HCT116 (cell line): ENCODE data around the gene LRRK1. TPM values are rescaled to one million over a fixed set of nuclear protein-coding genes. Genes with fewer than 3 reads are reported as not detected.

Experiments
- ATAC-seq: fragments of 200-7000 bp; cut with Tn5 transposase; 2 replicates; pipeline ENCODE4 v1.9.1; 2020; ENCODE audit warnings: mild to moderate bottlenecking, moderate library complexity
- BruUV-seq: library from RNA; stranded (reverse); fragments of 400-500 nt; replicated peaks from 2 replicates; lab custom pipeline; 2021; lab: Mats Ljungman, UMichigan
- CTCF ChIA-PET: fragments of 300-600 bp; sonication (Branson Sonifier 250); formaldehyde crosslinking; loops from one replicate; lab custom pipeline; 2021; ENCODE audit warnings: antibody characterized with exemption; lab: Charles Lee
- POLR2A ChIA-PET: fragments of 300-600, 350-600 bp; sonication (Branson Sonifier 250); formaldehyde crosslinking; loops from one replicate; lab custom pipeline; 2021; ENCODE audit warnings: antibody characterized with exemption; lab: Charles Lee
- RAD21 ChIA-PET, 2 experiments: fragments of 300-600 bp; sonication (Branson Sonifier 250); formaldehyde crosslinking; loops; one replicate each; lab custom pipeline; 2023; ENCODE audit warnings: low total read pairs in 2 of 2; ENCODE audit not compliant: uncharacterized antibody in 2 of 2, unreplicated experiment in 2 of 2, low non-redundant PET in 1 of 2; lab: Charles Lee
- DNase-seq: peaks from one replicate; pipeline ENCODE4 v3.0.0-alpha.2; 2010; ENCODE audit warnings: low read depth, low spot score
- H2AFZ ChIP-seq: fragments of 200-600 bp; shearing (Covaris generic), sonication (generic); 2 replicates; pipeline ENCODE4 v1.6.1; 2017; ENCODE audit warnings: low read depth, mixed run types, mixed read lengths, antibody characterized with exemption, low read length; ENCODE audit not compliant: poor library complexity, severe bottlenecking
- H3K27ac ChIP-seq: 2 replicates; pipeline ENCODE4 v1.5.1; 2012; ENCODE audit warnings: low read depth, low read length
- H3K27me3 ChIP-seq: fragments of 200-600 bp; sonication (generic); 2 replicates; pipeline ENCODE4 v1.6.1; 2016; ENCODE audit warnings: mixed run types, low read length, mixed read lengths; ENCODE audit not compliant: insufficient read depth
- H3K36me3 ChIP-seq, 2 experiments: fragments of 200-500 bp in 1 of 2; fragments of 200-600 bp in 1 of 2; sonication (Bioruptor generic) in 1 of 2; sonication (generic) in 1 of 2; 2 replicates each; pipeline versions ENCODE4 v1.5.1 to v1.6.1; 2014 to 2016; ENCODE audit warnings: low read length in 2 of 2, inconsistent platforms in 1 of 2, mixed read lengths in 1 of 2, mixed run types in 1 of 2; ENCODE audit not compliant: insufficient read depth in 2 of 2, control insufficient read depth in 1 of 2
- H3K4me1 ChIP-seq, 2 experiments: fragments of 200-600 bp in 1 of 2; sonication (generic) in 1 of 2; 2 replicates each; pipeline versions ENCODE4 v1.5.1 to v1.6.1; 2012 to 2017; ENCODE audit warnings: low read length in 2 of 2, inconsistent platforms in 1 of 2, mild to moderate bottlenecking in 1 of 2, mixed read lengths in 1 of 2, mixed run types in 1 of 2, moderate library complexity in 1 of 2; ENCODE audit not compliant: insufficient read depth in 2 of 2, control insufficient read depth in 1 of 2
- H3K4me2 ChIP-seq: fragments of 200-600 bp; sonication (generic); 2 replicates; pipeline ENCODE4 v1.6.1; 2017; ENCODE audit warnings: mixed run types, low read length, mixed read lengths
- H3K4me3 ChIP-seq, 2 experiments: fragments of 200-600 bp in 1 of 2; sonication (generic) in 1 of 2; replicated peaks in 1 of 2; 2 replicates each; pipeline ENCODE4 v1.5.1; 2011 to 2016; ENCODE audit warnings: low read length in 2 of 2, control low read depth in 1 of 2, low read depth in 1 of 2, mild to moderate bottlenecking in 1 of 2, mixed read lengths in 1 of 2, mixed run types in 1 of 2
- H3K79me2 ChIP-seq: fragments of 200-600 bp; sonication (generic); 2 replicates; pipeline ENCODE4 v1.6.1; 2017; ENCODE audit warnings: mild to moderate bottlenecking, mixed run types, low read length, moderate library complexity, mixed read lengths; ENCODE audit not compliant: insufficient read depth
- H3K9ac ChIP-seq: fragments of 200-600 bp; sonication (generic); 2 replicates; pipeline ENCODE4 v1.6.1; 2016; ENCODE audit warnings: low read length, mixed read lengths
- H3K9me2 ChIP-seq: fragments of 200-600 bp; sonication (generic), shearing (Covaris generic); 2 replicates; pipeline ENCODE4 v1.6.1; 2017; ENCODE audit warnings: mixed run types, mild to moderate bottlenecking, moderate library complexity; ENCODE audit not compliant: insufficient read depth
- H3K9me3 ChIP-seq, 2 experiments: fragments of 200-500 bp in 1 of 2; fragments of 200-600 bp in 1 of 2; sonication (Bioruptor generic) in 1 of 2; sonication (generic) in 1 of 2; 2 replicates each; pipeline ENCODE4 v1.6.1; 2014 to 2017; ENCODE audit warnings: low read length in 2 of 2, mixed read lengths in 2 of 2, inconsistent platforms in 1 of 2, low read depth in 1 of 2, mild to moderate bottlenecking in 1 of 2, mixed run types in 1 of 2, moderate library complexity in 1 of 2; ENCODE audit not compliant: control insufficient read depth in 1 of 2, insufficient read depth in 1 of 2
- H4K20me1 ChIP-seq: fragments of 200-600 bp; sonication (generic), shearing (Covaris generic); 2 replicates; pipeline ENCODE4 v1.6.1; 2017; ENCODE audit warnings: mixed run types, mild to moderate bottlenecking, moderate library complexity; ENCODE audit not compliant: insufficient read depth
- EGR1 ChIP-seq: IDR thresholded peaks from 2 replicates; pipeline ENCODE4 v1.6.1; 2012; ENCODE audit warnings: low read depth
- POLR2AphosphoS5 ChIP-seq: IDR thresholded peaks from 2 replicates; pipeline ENCODE4 v1.6.1; 2011; ENCODE audit warnings: mild to moderate bottlenecking, low read depth, low read length, moderate library complexity
- SRF ChIP-seq: IDR thresholded peaks from 2 replicates; pipeline ENCODE4 v1.6.1; 2012; ENCODE audit warnings: low read depth
- TCF7L2 ChIP-seq: IDR thresholded peaks from 2 replicates; pipeline ENCODE4 v1.7.0; 2011; ENCODE audit warnings: borderline replicate concordance, inconsistent platforms; ENCODE audit not compliant: insufficient read depth, insufficient read length; ENCODE audit errors: extremely low read depth
- YY1 ChIP-seq: IDR thresholded peaks from 2 replicates; pipeline ENCODE4 v1.6.1; 2011; ENCODE audit warnings: low read length, low read depth, moderate library complexity, mild to moderate bottlenecking; ENCODE audit not compliant: insufficient replicate concordance; ENCODE audit errors: extremely low read depth
- ZNF274 ChIP-seq: fragments of 200-500 bp; sonication (Bioruptor generic); IDR thresholded peaks from 2 replicates; pipeline ENCODE4 v1.6.1; 2014; ENCODE audit warnings: mild to moderate bottlenecking, low read depth, low read length, inconsistent platforms
- intact Hi-C: fragments of 100-400 bp; cut with micrococcal nuclease; formaldehyde crosslinking; loops from 2 replicates; pipeline ENCODE4 v1.10.0; 2022
- total RNA-seq: library from RNA; stranded (reverse); gene quantifications from one replicate; pipeline ENCODE4 v1.2.1, GENCODE V29; 2021; ENCODE audit not compliant: unreplicated experiment
- TF ChIP-seq, protein P1 (sequence below): IDR thresholded peaks from 2 replicates; pipeline ENCODE4 v1.6.1; 2012
- TF ChIP-seq, protein P2 (sequence below), 3 experiments: fragments of 200-600 bp in 1 of 3; sonication (generic) in 1 of 3; IDR thresholded peaks in 2 of 3; conservative IDR thresholded peaks in 1 of 3; 2 replicates each; pipeline ENCODE4 v1.5.1; 2012 to 2017; ENCODE audit warnings: low read depth in 2 of 3, low read length in 2 of 3, antibody characterized with exemption in 1 of 3, borderline replicate concordance in 1 of 3, control low read depth in 1 of 3, mild to moderate bottlenecking in 1 of 3, mixed read lengths in 1 of 3, mixed run types in 1 of 3, moderate library complexity in 1 of 3; ENCODE audit not compliant: insufficient read depth in 1 of 3
- TF ChIP-seq, protein P3 (sequence below): IDR thresholded peaks from 2 replicates; pipeline ENCODE4 v1.6.1; 2011; ENCODE audit warnings: mild to moderate bottlenecking, low read length, moderate library complexity; ENCODE audit not compliant: insufficient replicate concordance; ENCODE audit errors: extremely low read depth

LRRK1 gene
- total RNA-seq, 1 experiment from 2014 or later = 21.6 TPM

DNA sequence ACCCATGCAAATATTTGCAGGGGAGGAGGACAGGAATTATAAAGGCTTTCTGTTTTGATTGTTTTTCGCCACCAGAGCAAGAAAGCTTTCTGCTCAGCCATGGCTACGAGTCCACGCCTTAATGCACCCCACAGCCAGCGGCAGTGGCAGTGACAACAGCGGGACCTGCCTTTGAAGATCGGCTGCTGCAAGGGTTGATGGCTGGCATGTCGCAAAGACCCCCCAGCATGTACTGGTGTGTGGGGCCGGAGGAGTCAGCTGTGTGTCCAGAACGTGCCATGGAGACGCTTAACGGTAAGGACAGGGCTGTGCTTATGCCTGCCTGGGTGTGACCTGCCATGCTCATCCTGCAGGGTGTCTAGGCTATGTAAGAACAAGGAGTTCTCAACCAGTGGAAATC is 5.3 kb downstream of the LRRK1 start:
- Histone ChIP-seq H3K36me3 (peaks cover 0 to 20% of the 10 kb centered on the region in 2 experiments; a peak in 2 of 4 replicates), H3K9me3 (no peaks in the 10 kb centered on the region), H3K4me2 (no peak overlapping the region), H3K4me3 (no peak overlapping the region), H3K27ac (no peak overlapping the region), H3K27me3 (no peaks in the 10 kb centered on the region), H2AFZ (no peak overlapping the region), H3K79me2 (peaks cover 14% of the 10 kb centered on the region; the same call in 1 of the 2 replicates), H3K9me2 (no peaks in the 10 kb centered on the region), H4K20me1 (no peaks in the 10 kb centered on the region), H3K9ac (no peak overlapping the region), H3K4me1 (peaks cover 6 to 14% of the 10 kb centered on the region in 2 experiments; a peak in 2 of 4 replicates)
- ChIA-PET CTCF (no interaction called here), RAD21 (no interaction called here), POLR2A (no interaction called here)
- no peak for ATAC-seq
- no TSS peak for BruUV-seq
- no peak for DNase-seq
- intact Hi-C loops = no loop called here
- TF ChIP-seq, protein P1, sequence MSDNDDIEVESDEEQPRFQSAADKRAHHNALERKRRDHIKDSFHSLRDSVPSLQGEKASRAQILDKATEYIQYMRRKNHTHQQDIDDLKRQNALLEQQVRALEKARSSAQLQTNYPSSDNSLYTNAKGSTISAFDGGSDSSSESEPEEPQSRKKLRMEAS = no peak
- TF ChIP-seq, protein P2, sequence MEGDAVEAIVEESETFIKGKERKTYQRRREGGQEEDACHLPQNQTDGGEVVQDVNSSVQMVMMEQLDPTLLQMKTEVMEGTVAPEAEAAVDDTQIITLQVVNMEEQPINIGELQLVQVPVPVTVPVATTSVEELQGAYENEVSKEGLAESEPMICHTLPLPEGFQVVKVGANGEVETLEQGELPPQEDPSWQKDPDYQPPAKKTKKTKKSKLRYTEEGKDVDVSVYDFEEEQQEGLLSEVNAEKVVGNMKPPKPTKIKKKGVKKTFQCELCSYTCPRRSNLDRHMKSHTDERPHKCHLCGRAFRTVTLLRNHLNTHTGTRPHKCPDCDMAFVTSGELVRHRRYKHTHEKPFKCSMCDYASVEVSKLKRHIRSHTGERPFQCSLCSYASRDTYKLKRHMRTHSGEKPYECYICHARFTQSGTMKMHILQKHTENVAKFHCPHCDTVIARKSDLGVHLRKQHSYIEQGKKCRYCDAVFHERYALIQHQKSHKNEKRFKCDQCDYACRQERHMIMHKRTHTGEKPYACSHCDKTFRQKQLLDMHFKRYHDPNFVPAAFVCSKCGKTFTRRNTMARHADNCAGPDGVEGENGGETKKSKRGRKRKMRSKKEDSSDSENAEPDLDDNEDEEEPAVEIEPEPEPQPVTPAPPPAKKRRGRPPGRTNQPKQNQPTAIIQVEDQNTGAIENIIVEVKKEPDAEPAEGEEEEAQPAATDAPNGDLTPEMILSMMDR (IDR thresholded peaks at IDR 0.05 in 2 of 3, conservative IDR thresholded peaks at IDR 0.05 in 1 of 3; ENCODE audit: borderline replicate concordance in 1 of 3, insufficient read depth in 1 of 3, low read depth in 2 of 3, low read length in 2 of 3) = no peak
- TF ChIP-seq YY1 (no peak), POLR2AphosphoS5 (no peak), EGR1 (no peak), TCF7L2 (no peak), ZNF274 (no peak), SRF (no peak)
- TF ChIP-seq, protein P3, sequence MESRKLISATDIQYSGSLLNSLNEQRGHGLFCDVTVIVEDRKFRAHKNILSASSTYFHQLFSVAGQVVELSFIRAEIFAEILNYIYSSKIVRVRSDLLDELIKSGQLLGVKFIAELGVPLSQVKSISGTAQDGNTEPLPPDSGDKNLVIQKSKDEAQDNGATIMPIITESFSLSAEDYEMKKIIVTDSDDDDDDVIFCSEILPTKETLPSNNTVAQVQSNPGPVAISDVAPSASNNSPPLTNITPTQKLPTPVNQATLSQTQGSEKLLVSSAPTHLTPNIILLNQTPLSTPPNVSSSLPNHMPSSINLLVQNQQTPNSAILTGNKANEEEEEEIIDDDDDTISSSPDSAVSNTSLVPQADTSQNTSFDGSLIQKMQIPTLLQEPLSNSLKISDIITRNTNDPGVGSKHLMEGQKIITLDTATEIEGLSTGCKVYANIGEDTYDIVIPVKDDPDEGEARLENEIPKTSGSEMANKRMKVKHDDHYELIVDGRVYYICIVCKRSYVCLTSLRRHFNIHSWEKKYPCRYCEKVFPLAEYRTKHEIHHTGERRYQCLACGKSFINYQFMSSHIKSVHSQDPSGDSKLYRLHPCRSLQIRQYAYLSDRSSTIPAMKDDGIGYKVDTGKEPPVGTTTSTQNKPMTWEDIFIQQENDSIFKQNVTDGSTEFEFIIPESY = no peak
